Peyer's patch (tissue), 4 donors: Measurements from ENCODE around the gene PLPPR5.

Experiments used
- CTCF ChIP-seq, 6 experiments: fragments of 450-650 bp in 4 of 6; fragments of 200-600 bp in 2 of 6; sonication (generic) in 1 of 6; IDR thresholded peaks; one replicate each; pipeline ENCODE4 v1.5.1; 2017 to 2019; ENCODE audit warnings: antibody characterized with exemption in 6 of 6, mild to moderate bottlenecking in 3 of 6, moderate library complexity in 1 of 6
- POLR2A ChIP-seq, 2 donors: fragments of 450-650 bp; IDR thresholded peaks; one replicate each; pipeline ENCODE4 v1.5.1; 2017; ENCODE audit warnings: antibody characterized with exemption in 2 of 2, mild to moderate bottlenecking in 2 of 2, moderate library complexity in 2 of 2

DNA sequence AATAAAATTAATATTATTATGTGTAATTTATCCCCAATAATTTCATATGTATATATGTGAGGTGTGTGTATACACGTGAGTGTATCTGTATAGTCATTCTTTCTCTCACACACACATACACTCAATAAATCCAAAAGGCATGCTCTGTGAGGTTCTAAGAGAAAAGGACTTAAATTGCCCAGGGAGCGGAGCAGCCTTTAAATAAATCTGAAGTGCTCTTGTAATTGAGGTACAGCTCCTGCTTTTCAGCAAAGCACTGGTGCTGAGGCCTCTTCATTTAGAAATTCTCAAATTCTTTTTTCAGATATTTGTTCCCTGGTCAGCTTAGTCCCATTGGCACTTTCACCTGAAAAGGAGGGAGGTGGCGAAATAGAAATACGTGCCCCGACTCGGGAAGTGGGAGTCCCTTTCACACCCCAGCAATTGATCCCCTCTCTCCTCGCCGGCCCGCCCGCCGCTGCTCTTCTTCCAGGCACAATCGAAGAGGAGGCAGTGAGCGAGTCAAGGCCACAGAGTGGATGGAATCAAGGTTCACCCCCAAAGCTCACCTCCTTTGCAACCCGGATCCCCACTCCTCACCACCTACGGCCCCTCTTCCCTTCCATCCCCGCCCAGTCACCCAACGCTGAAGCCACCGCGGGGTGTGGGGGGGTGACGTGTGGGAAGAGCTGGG is 944 bp downstream of the PLPPR5 start:
- TF ChIP-seq CTCF (IDR thresholded peaks at IDR 0.05): no peak
- no peak for TF ChIP-seq POLR2A (IDR thresholded peaks at IDR 0.05)
